C1 segment of cervical spinal cord (tissue), 14 donors: ENCODE results near the gene SREBF1.

ENCODE experiments used
- DNase-seq, 14 donors: peaks; one replicate each; lab custom pipeline; 2025; lab: John Stamatoyannopoulos, UW

Gene SREBF1

DNA sequence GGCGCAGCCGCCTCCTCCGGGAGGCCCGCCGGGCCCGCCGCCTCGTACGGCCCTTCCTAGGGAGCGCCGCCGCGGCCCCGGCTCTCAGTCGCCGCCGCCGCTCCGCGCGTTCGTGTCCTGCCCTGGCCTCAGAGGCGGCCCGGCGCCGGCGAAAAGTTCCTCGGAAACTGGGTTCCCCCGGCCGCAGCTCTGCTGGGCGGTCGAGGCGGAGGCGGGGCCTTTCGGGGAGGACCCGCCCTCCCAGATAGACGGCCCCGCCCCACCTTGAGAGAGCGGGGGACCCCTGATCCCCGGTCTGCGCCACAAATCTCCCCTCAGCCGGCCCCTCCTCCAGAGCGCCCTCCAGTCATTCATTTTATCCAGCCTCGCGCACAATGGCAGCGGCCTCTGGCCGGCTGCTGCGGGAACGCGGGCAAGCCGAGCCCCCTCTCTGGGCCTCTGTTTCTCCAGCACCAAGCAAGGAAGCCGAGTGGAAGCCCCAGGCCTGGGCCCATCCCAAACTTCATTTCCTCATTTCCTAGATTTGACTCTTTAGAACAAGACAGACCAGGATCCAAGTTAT, at the start of gene SREBF1:
Gene SREBF1, minus strand, starts transcription at position 169 of the 562 bp plus-strand sequence. CDS start 169 bp downstream, outside the sequence.
- DNase-seq: peak in 7 of 14 donors; percentile 16 to 64 (median 54)

DNA sequence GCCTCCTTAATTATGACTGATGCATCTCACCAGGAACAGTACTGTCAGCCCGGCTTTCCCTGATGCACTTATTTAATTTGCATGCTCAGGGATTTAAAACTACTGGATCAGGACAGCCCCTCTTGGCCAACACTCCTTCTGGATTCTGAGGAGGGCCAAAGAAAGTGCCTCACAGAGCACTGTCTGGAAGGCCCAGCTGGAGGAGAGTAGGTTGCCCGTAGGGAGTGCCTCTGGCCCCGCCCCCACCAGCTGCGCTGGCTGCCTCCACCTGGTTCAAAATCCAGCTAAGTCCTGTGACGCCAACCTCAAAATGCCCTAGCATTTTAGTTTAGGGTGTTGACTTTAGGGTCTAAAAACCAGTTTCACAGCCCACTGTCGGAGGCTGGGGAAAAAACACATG, 49.4 kb upstream of the SREBF1 start:
- no peak for DNase-seq

DNA sequence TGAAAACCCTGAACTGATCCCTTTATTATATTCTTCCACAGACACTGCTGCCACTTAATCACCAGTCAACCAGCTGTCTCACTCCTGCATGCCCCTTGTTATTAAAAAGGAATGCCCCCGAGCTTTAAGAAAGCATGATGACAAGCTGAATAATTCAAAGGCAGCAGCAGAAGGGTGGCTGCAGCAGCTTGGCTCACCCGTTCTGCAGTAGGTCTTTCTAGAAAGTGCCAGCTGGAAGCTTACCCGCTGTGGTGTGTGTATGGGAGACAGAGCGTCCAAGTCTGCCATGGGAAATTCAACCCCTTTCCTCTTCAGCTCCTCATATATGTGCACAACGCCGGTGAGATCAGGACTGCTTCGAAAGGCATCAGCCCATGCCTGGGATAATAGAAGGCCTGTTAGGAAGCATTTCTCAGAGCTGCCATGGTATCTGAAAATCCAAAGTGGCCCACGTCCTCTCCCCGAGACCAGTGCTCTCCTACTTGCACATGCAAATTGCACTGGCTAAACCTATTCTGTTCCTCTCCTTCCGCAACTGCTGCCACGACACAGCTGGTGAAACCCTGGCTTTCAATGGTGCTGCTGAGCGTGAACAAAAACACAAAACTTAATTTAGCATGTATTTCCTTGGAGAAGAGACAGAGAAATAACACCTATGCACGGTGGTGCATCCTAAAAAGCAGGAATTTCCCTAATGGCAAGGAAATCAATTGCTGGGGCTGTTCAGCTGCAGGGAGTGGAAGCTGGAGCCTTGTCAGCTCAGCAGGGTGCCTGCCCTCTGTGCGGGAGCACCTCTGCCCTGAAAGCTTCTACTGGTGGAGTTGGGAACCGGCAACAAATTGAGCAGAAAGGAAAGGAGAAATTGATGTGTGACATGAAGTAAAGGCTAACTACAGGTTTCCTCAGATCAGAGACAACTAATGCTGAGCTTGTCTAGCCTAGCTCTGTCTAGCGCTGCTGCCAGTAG, 47.9 kb upstream of the SREBF1 start:
- peak in 2 of 14 donors; percentile 6 to 24 for DNase-seq

DNA sequence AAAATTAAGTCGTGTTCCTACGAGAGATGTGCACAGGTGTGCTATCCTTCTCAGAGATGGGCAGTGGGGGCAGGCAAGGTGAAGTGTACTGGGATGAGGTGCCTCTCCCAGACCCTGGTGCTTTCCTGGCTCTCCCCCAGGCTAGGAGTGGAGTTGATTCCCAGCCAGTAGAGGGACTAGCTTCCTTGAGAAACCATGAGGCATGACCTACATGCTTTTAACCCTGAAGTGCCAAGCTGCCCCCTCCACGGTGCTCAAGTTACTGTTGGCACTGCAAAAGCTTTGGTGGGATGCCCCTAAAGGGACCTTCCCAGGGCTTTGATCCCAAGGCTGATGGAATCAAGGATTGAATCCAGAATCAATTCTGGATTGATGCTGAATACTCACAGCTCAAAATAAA, 47.0 kb upstream of the SREBF1 start:
- no peak for DNase-seq

DNA sequence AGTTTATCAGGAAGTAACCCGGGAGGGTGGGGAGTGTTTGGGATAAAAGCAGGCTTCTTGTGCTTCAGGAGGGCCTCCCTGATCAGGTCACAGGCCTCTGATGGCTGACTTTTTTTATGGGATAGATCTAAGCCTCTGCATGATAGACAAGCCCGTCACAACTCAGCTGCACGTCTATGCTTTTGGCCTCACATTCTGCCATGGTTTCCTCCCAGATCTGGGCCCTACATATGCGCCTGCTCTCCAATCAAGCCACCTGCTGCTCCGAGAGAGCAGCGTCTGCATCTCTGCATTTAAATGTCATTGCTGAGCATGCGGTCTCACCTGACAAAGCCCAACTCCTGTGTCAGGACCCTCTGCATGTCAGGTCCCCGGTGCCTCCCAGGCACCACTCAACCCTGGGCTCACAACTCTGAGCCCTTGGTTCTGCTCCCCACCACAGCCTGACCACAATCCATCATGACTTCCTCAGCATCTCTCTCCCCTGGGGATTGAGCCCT, 45.3 kb upstream of the SREBF1 start:
- DNase-seq: no peak

DNA sequence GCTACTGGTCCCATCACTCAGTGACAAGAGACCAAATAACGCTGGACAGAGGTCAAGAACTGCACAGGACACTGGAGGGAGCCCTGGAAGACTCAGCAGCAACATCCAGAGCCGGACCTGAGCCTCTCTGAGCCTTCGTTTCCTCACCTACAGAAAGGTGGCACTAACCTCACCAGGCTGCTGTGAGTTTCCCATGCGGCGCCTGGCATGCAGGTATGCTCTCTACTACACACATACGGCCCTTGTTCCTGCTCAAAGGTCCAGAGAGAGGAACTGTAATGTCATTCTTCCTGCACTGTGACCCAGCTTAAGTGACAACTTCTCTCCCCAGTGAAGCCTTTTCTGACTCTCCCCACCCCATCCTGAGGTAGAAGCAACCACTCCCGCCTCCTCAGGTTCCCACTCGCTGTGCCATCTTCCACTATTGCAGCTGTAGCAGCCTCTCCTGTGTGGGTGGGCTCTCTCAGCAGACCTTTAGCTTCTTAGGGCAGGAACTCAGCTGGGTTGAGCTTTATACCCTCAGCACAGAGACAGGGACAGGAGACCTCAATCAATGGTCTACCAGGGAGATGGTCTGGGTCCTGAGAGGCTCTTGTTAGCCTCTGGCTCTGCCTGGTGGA, 43.9 kb upstream of the SREBF1 start:
- no peak for DNase-seq

DNA sequence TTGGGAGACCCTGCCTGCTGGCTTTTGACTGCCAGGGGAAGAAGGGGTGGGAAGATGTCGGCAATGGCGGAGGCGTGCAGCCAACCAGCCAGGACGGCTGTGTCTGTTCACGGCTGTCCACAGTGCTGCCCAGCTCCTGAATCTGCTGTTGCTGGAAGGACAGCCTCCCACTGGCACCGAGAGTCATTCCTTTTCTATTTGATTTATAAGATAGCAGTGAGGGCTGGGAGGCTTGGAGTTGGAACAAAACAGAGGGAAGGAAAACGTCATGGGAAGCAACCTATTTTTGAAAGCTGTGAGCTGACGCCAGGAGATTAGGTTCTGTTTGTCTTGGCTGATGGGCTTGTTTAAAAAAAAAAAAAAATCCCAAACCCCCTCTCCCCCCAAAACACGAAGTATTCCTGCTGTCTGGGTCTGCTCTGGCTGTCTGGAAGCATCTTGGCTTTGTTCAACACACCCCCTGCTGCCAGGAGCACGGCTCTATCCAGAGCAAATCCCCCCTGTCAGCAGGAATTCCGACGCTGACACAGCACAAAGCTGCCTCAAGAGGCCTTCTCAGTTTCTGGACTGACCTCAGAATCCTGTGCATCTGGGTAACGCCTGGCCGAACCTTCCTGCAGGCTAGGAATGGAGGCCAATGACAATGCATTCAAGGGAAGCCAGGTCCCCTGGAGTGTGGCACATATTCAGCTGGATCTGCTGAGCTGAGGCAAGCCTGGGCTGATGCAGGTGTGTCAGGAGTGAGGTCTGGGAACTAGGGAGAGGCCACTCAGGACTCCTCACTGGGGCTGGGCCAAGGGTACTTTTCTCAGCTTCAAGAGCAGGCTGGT, 41.0 kb upstream of the SREBF1 start:
- peak in 8 of 14 donors; percentile 17 to 53 (median 30) for DNase-seq

DNA sequence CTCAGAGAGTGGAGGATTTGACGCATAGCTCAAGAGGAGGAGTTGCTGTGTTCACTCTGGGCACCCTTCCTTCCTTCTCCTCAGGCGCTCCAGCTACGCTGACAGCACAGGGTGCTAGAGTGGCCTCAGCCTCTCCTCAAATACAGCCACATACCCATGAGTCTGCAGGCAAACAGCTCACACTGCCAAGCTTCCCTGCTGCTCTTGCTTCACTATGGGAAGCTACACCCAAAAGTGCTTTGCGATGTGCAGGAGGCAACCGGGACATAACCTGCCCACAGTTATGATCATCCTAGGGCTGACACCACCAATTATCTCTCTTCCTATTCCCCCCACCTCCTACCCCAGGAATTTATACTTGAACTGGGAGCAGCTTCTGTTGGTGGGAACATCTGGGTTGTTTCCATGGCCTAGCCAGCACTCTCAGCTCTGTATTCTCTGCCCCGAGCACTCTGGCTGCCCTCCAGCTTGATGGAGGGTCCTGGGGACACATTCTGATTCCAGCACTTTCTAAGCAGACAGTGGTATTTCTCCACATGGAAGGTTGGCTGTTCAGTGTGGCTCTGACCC, 40.3 kb upstream of the SREBF1 start:
- DNase-seq: no peak

DNA sequence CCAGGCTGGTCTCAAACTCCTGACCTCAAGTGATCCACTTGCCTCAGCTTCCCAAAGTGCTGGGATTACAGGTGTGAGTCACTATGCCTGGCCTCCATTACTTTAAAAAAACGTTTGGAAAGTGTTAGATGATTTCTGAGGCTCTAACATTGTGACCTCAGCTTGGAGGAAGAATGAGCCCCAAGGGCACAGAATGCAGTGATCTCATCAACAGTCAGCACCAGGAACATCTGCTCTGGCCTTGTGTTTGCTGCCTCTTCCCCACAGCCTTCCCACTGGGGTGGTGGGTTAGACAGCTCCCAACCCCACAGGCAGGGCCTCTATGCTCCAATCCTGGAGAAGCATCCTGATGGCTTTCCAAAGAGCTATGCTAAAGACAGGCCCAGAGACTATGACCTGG, 37.7 kb upstream of the SREBF1 start:
- no peak for DNase-seq

DNA sequence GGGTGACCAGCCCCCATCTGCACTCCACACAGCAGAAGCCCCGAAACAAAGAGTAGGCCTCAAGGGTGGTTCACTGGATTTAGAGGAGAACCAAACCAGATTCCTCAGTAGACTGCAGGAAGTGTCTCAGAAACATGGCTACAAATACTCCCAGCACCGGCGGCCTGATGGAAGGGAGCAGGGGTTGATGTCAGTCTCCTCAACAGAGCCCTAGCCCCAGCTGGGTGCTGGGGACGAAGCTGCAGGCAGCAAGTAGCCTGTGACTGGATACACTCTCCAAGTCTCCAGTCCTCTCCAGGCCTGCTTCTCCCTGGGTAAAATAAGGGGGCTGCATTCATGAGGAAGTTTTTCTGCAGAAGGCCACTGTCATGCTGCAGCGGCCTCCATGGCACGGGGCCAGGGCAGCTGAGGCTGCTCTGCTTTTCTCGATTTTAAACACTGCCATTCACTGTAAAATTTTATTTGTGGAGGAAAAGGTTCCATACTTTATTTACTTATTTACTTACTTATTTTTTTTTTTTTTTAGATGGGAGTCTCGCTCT, 36.7 kb upstream of the SREBF1 start:
- no peak for DNase-seq

DNA sequence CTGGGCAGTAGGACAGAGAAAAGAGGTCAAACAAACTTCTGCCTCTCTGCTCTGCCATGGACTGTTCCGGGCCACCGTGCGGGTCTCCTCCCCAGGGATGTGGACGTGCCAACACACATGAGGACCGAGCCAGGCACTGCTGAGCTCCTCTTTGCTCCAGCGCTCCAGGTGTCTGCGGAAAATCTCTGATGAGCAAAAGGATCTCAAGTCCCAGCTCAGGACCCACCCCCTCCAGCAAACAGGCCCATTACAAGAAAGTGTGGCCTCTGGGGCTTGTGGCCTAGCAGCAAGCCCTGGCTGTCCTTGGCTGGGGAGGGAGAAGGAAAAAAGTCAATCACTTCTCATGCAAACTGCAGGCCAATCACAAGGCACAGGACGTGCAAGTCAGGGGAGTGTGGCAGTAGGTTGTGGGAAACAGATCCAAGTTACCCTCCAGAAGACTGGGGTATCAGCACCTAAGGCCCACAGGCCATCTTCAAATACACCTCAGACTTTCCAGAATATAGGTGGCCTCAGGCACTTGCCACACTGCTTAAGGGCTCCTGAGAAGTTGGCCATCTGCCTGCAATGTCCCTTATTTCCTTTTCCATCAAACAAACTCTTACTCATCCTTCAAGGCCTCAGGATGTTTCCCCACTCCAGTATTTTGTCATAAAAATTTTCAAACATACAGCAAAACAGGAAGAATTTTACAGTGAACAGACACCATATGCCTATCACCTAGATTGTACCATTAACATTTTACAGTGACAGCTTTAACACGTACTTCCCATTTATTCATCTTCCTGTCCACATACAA, 36.0 kb upstream of the SREBF1 start:
- no peak for DNase-seq

DNA sequence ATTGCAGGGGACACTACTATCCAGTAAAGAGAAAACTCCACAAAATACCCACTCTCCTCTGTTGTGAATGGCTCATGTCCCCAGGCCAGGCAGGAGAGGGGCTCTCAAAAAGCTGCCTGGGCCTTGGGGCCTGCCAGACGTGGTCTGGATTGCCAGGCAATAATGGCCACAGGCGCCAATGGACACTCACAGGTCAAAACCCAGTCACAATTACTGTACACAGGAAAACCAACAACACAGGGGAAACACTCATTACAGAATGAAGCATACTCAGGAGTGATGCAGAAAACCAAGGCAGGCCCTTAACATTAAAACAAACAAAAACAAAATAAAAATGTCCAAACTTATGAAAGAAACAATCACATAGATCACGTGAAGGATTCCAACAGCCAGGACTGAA, 35.1 kb upstream of the SREBF1 start:
- no peak for DNase-seq

DNA sequence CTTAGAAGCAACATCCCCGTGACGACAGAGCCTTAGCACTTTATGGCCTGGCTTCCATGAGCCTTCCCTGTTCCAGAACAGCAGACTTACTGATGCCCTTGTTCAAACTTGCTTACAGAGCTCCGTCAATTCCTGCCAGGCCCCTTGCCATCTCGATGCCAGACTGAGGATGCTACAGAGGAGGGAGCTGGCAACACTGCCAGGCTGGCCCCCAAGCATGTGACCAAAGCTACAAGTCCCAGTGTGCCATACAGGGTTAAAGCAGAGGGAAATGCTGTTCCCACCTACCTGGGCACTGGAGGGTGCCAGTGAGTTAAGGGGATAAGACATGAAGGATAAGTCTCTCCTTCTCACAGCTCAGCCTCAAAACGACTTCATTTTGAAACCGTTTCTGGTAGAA, 33.5 kb upstream of the SREBF1 start:
- no peak for DNase-seq

DNA sequence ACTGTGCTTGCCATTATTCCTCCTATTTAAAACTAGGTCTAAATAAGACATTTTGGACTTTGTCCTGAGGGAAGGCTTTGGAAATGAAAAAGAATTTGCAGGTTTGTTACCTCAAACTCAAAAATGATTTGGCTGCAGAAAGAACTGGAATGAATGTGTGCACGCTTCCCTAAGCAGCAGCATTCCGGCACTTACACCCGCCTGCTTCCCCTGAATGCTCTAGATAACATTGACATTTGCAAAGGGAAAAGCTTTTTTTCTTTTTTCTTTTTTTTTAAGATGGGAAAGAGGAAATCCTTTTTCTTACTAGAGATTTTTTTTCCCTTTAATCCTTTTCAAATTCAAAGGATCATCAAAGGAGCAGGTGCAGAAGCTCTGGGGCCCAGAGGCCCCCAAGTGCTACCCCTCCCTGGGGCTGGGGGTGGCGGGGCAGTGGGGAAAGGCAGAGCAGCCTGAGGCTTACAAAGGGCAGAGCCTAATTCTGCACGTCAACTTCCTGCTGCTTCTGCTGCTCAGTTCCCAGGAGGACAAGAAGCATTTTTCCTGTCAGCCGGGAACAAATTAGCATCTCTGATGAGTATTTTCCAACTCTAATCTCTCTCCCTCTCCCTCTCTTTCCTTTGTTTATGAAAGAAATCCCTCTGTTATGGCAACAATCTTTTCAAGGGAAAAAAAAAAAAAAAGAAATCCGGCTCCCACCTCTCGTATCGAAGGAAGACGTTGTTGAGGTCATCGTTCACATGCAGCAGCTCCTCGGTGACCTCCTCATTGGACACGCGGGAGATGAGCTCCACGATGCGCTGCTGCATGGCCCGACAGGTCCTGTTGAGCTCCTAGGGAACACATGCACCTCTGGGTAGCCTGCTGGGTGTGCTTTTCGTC, 32.1 kb upstream of the SREBF1 start:
- no peak for DNase-seq

DNA sequence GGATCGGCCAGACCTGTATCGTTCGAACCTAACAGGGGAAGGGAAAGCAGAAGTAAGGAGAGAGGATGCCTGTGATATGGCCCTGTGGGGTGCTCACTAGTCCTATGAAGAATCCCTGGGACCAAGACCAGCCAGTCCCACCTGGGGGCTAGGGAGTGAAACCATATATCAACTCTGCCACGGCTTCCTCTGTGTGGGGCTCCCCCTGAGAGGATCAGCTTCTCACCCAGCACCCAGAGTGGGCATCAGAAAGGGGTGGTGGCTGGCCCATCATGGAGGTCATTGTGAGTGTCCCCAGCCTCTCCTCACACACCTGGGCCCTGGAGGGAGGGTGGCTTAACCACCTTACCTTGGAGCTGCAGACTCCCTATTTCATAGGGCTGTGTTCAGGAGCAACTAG, 30.1 kb upstream of the SREBF1 start:
- no peak for DNase-seq

DNA sequence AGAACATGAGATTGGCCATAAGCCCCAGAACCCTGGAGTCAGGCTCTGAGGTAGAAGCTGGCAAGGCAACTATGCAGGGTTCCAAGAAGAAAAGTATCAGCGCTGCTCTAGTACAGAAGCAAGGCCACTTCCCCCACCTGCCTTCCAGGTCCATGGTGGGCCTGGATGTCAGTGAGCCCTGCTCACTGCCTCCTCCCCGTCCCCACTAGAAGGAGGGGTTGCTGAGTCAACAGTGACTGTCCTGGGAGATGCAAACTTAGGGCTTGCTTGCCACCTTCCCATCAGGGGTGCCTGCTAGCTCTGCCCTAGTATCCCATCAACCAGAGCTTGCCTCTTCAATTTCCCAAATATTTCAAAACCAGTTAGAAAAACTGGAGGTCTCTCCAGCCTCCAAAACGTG, 29.6 kb upstream of the SREBF1 start:
- DNase-seq: no peak

DNA sequence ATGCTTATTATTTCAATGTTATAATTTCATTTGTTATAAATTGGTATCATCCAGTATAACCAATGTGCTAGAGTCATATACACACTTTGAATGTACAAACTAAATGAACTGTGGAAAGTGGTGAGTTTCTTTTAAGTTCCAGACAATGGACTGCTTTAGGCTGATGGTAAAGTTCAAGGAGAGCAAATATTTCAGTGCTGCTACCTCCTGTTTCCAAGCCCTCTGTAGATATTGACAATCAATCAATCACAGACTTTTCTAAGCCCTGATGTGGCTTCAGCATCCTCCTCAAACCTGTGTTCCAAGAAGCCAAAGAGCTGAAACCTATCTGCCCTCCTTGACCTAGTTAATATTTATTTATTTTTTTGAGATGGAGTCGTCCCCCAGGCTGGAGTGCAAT, 28.2 kb upstream of the SREBF1 start:
- no peak for DNase-seq

DNA sequence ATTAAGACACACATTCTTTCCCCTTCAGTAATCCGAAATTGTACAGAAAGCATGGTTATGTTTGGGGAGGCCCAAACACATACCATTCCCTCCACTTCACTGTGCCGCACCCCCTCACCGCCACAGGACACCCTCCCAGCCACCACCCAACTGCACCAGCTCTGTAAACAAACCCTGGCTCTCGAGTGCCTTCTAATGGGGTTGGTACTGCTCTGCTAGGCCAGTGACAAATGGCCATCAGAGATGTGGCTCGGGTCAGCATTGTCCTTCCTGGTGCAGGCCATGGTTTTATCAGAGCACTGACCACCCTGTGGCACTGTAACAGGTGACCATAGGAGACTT, 24.0 kb upstream of the SREBF1 start:
- no peak for DNase-seq
